ENCODE results near the gene KCNIP1.

- no peak for TF ChIP-seq EZH2 (IDR thresholded peaks at IDR 0.05)
- no peak for TF ChIP-seq POLR2AphosphoS5 (IDR thresholded peaks at IDR 0.05; ENCODE audit: borderline replicate concordance, low read depth, low read length)
Measured at GRCh38 chr5:170496662-170497028, 7.2 kb upstream of the KCNIP1 start.
